ENCODE results near the gene RFC4.
A peak's percentile ranks its signal among the peaks of the same experiment; 100 is the strongest.

The RFC4 gene, protein sequence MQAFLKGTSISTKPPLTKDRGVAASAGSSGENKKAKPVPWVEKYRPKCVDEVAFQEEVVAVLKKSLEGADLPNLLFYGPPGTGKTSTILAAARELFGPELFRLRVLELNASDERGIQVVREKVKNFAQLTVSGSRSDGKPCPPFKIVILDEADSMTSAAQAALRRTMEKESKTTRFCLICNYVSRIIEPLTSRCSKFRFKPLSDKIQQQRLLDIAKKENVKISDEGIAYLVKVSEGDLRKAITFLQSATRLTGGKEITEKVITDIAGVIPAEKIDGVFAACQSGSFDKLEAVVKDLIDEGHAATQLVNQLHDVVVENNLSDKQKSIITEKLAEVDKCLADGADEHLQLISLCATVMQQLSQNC

DNA sequence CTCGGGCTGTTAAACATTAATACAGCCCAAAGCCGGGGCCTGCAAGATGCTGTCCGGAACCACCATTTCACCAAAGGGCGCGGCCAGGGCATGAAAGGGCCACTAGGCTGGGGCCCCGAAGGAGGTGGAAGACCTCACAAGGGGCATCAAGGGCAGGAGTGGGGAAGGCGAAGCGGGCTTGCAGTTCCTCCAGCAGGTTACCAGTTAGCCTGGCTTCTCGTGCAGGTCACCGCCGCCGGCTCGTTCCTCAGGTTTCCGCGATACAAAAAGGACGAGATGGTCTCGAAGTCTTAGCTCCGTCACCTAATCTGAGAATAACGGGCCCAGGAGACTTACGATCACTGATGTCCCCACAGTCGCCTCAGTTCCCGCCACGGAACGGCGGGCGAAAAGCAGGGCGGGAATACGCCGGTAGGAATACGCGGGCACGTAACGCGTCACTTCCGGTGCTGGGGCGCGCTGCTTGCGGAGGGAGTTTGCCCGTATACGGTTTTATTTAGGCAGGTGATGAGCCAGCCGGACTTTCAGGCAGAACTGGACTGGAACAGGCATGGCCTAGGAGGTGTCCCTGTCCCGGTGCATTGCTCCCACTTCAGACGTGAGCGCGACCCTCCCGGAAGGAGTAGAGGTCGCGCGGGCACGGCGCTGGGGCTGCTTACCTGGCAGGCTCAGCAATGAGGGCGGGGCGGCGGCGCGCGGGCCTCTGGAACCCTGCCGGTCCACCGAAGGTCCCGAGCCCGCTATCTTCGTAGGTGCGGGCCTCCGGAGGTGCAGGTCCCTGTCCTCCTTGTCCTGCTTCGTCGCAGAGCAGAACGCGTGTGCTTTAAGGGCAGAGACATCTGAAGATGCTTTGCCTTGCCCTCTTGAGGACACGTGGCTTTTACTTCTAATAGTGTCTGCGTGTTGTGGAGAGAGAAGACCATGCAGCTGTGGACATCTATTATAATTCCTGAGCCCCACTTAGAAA is at the start of gene RFC4:
Gene RFC4 (minus strand): TSS at position 394 of the 967 bp plus-strand sequence. CDS start 1,769 bp downstream, outside the sequence.
- H3K9ac ChIP-seq (ENCODE audit: low read length): peak within 1 kb of the TSS; percentile 86
- H3K79me2 ChIP-seq (ENCODE audit: insufficient read depth, low read length): peaks cover 24% of the 10 kb centered on the region
- peaks cover 28% of the 10 kb centered on the region for H3K4me1 ChIP-seq (ENCODE audit: insufficient read depth, low read length, severe bottlenecking)
- H3K4me2 ChIP-seq (ENCODE audit: low read length): peak within 1 kb of the TSS; percentile 80
- TF ChIP-seq EZH2 (IDR thresholded peaks at IDR 0.05; ENCODE audit: borderline replicate concordance, low read length): no peak
- TF ChIP-seq, protein P1, sequence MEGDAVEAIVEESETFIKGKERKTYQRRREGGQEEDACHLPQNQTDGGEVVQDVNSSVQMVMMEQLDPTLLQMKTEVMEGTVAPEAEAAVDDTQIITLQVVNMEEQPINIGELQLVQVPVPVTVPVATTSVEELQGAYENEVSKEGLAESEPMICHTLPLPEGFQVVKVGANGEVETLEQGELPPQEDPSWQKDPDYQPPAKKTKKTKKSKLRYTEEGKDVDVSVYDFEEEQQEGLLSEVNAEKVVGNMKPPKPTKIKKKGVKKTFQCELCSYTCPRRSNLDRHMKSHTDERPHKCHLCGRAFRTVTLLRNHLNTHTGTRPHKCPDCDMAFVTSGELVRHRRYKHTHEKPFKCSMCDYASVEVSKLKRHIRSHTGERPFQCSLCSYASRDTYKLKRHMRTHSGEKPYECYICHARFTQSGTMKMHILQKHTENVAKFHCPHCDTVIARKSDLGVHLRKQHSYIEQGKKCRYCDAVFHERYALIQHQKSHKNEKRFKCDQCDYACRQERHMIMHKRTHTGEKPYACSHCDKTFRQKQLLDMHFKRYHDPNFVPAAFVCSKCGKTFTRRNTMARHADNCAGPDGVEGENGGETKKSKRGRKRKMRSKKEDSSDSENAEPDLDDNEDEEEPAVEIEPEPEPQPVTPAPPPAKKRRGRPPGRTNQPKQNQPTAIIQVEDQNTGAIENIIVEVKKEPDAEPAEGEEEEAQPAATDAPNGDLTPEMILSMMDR (IDR thresholded peaks at IDR 0.05; ENCODE audit: low read length): no peak
- no peaks in the 10 kb centered on the region for H3K27me3 ChIP-seq (ENCODE audit: insufficient read depth, low read length)
- H3F3A ChIP-seq (ENCODE audit: insufficient read depth, low read length): no peaks in the 10 kb centered on the region
- peak within 1 kb of the TSS; percentile 57 for H3K27ac ChIP-seq (ENCODE audit: low read depth, low read length, poor library complexity, severe bottlenecking)
- peaks cover 36% of the 10 kb centered on the region for H3K36me3 ChIP-seq (ENCODE audit: insufficient read depth, low read length)
- H2AFZ ChIP-seq (ENCODE audit: low read length): 0 out of 2 replicates have a peak within 1 kb of the TSS, but pooled peaks have one; percentile 0
- no peaks in the 10 kb centered on the region for H3K9me3 ChIP-seq (ENCODE audit: low read length)
- no peaks in the 10 kb centered on the region for H4K20me1 ChIP-seq (ENCODE audit: insufficient read depth, low read length)
- H3K4me3 ChIP-seq (ENCODE audit: low read depth, low read length, poor library complexity, severe bottlenecking): peak within 1 kb of the TSS; percentile 74
- no peaks in the 10 kb centered on the region for H3K9me2 ChIP-seq (ENCODE audit: low read depth, low read length)

DNA sequence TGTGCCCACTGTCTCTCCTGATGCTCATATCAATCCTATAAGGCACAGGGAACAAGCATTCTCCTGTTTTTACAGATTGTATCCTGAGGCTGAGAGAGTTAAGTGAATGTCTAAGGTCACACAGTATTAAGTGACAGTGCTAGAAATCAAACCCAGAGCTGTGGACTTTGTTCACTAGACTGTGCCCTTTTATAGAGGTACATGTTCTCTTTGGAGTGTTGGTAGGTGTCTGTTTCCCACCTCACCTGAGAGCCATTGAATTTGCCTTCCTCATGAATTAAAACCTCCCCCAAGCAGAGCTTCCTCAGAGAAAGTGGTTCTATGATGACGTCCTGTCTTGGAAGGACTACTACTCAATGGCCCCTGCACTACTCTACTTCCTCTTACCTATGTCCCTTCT is 48.7 kb upstream of the RFC4 start:
- Histone ChIP-seq H3K36me3 (ENCODE audit: insufficient read depth, low read length) (no peaks in the 10 kb centered on the region; the same call in 1 of the 2 replicates), H3K9ac (ENCODE audit: low read length) (no peak overlapping the region), H3K9me2 (ENCODE audit: low read depth, low read length) (no peaks in the 10 kb centered on the region), H4K20me1 (ENCODE audit: insufficient read depth, low read length) (no peaks in the 10 kb centered on the region), H3K27ac (ENCODE audit: low read depth, low read length, poor library complexity, severe bottlenecking) (no peak overlapping the region), H3K27me3 (ENCODE audit: insufficient read depth, low read length) (no peaks in the 10 kb centered on the region), H3K79me2 (ENCODE audit: insufficient read depth, low read length) (no peaks in the 10 kb centered on the region), H2AFZ (ENCODE audit: low read length) (no peak overlapping the region), H3K4me3 (ENCODE audit: low read depth, low read length, poor library complexity, severe bottlenecking) (no peak overlapping the region), H3K4me2 (ENCODE audit: low read length) (no peak overlapping the region), H3K4me1 (ENCODE audit: insufficient read depth, low read length, severe bottlenecking) (no peaks in the 10 kb centered on the region), H3F3A (ENCODE audit: insufficient read depth, low read length) (no peaks in the 10 kb centered on the region), H3K9me3 (ENCODE audit: low read length) (0 out of 2 replicates have a peak, but pooled peaks cover 3% of the 10 kb centered on the region)
- TF ChIP-seq, protein P1 (IDR thresholded peaks at IDR 0.05; ENCODE audit: low read length): no peak
- TF ChIP-seq EZH2 (IDR thresholded peaks at IDR 0.05; ENCODE audit: borderline replicate concordance, low read length): no peak

DNA sequence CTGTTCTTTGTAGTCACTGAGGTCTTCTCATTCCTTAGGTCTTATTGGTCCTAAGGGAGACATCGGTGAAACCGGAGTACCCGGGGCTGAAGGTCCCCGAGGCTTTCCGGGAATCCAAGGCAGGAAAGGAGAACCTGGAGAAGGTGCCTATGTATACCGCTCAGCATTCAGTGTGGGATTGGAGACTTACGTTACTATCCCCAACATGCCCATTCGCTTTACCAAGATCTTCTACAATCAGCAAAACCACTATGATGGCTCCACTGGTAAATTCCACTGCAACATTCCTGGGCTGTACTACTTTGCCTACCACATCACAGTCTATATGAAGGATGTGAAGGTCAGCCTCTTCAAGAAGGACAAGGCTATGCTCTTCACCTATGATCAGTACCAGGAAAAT is 47.9 kb upstream of the RFC4 start:
- no peak for TF ChIP-seq EZH2 (IDR thresholded peaks at IDR 0.05; ENCODE audit: borderline replicate concordance, low read length)
- TF ChIP-seq, protein P1 (IDR thresholded peaks at IDR 0.05; ENCODE audit: low read length): no peak
- no peak overlapping the region for H3K4me2 ChIP-seq (ENCODE audit: low read length)
- H4K20me1 ChIP-seq (ENCODE audit: insufficient read depth, low read length): no peaks in the 10 kb centered on the region
- no peak overlapping the region for H3K9ac ChIP-seq (ENCODE audit: low read length)
- no peaks in the 10 kb centered on the region for H3K9me2 ChIP-seq (ENCODE audit: low read depth, low read length)
- H3K79me2 ChIP-seq (ENCODE audit: insufficient read depth, low read length): no peaks in the 10 kb centered on the region
- no peaks in the 10 kb centered on the region for H3K36me3 ChIP-seq (ENCODE audit: insufficient read depth, low read length)
- H3F3A ChIP-seq (ENCODE audit: insufficient read depth, low read length): no peaks in the 10 kb centered on the region
- H3K4me3 ChIP-seq (ENCODE audit: low read depth, low read length, poor library complexity, severe bottlenecking): no peak overlapping the region
- no peak overlapping the region for H2AFZ ChIP-seq (ENCODE audit: low read length)
- no peaks in the 10 kb centered on the region for H3K4me1 ChIP-seq (ENCODE audit: insufficient read depth, low read length, severe bottlenecking)
- no peak overlapping the region for H3K27ac ChIP-seq (ENCODE audit: low read depth, low read length, poor library complexity, severe bottlenecking)
- no peaks in the 10 kb centered on the region for H3K27me3 ChIP-seq (ENCODE audit: insufficient read depth, low read length)
- H3K9me3 ChIP-seq (ENCODE audit: low read length): no peaks in the 10 kb centered on the region

Data from OCI-LY1 (cell line).